Activated effector memory CD4-positive, alpha-beta T cell treated with anti-CD3 and anti-CD28 coated beads, Interleukin-2, amount 50 U/mL, for 16 hours (primary cell): ENCODE results near the gene CFAP61.
"Not testable (repeated sequence)": the region's sequence is repeated elsewhere in the genome, so short reads cannot be mapped to it uniquely, and the experiment has no call there.

Experiments
- DNase-seq: peaks from one replicate; pipeline ENCODE4 v3.0.0-alpha.2; 2020

CFAP61 gene

GRCh38 chr20:20095114-20095872 is 43.0 kb downstream of the CFAP61 start:
- DNase-seq = no peak

- DNase-seq = no peak
Measured at GRCh38 chr20:20096421-20096820, 44.1 kb downstream of the CFAP61 start.

- no peak for DNase-seq
Measured at GRCh38 chr20:20100881-20101280, 48.5 kb downstream of the CFAP61 start.

GRCh38 chr20:20102163-20102562 is 49.8 kb downstream of the CFAP61 start:
- DNase-seq = no peak

GRCh38 chr20:20102716-20103258 is 50.5 kb downstream of the CFAP61 start:
- no peak for DNase-seq

- no peak for DNase-seq
Measured at GRCh38 chr20:20103486-20103885, 51.2 kb downstream of the CFAP61 start.

- not testable (repeated sequence) for DNase-seq
Measured at GRCh38 chr20:20123187-20123586, 70.9 kb downstream of the CFAP61 start.

- no peak for DNase-seq
Measured at GRCh38 chr20:20130399-20130798, 78.1 kb downstream of the CFAP61 start.

- no peak for DNase-seq
Measured at GRCh38 chr20:20134941-20135575, 82.7 kb downstream of the CFAP61 start.

GRCh38 chr20:20136313-20136712 is 84.0 kb downstream of the CFAP61 start:
- DNase-seq = no peak

GRCh38 chr20:20137851-20138250 is 85.5 kb downstream of the CFAP61 start:
- DNase-seq = no peak

- no peak for DNase-seq
Measured at GRCh38 chr20:20138301-20139064, 86.2 kb downstream of the CFAP61 start.

- no peak for DNase-seq
Measured at GRCh38 chr20:20139403-20139802, 87.1 kb downstream of the CFAP61 start.

GRCh38 chr20:20143165-20143564 is 90.8 kb downstream of the CFAP61 start:
- no peak for DNase-seq

GRCh38 chr20:20143646-20144045 is 91.3 kb downstream of the CFAP61 start:
- no peak for DNase-seq

- DNase-seq = no peak
Measured at GRCh38 chr20:20148779-20149178, 96.4 kb downstream of the CFAP61 start.

GRCh38 chr20:20150241-20150640 is 97.9 kb downstream of the CFAP61 start:
- DNase-seq = no peak

GRCh38 chr20:20160520-20160919 is 108.2 kb downstream of the CFAP61 start:
- DNase-seq = no peak

- DNase-seq = no peak
Measured at GRCh38 chr20:20161611-20162010, 109.3 kb downstream of the CFAP61 start.

- DNase-seq = no peak
Measured at GRCh38 chr20:20167698-20168097, 115.4 kb downstream of the CFAP61 start.

GRCh38 chr20:20173254-20173653 is 120.9 kb downstream of the CFAP61 start:
- no peak for DNase-seq

- DNase-seq = no peak
Measured at GRCh38 chr20:20174089-20174835, 121.9 kb downstream of the CFAP61 start.

GRCh38 chr20:20181322-20181721 is 129.0 kb downstream of the CFAP61 start:
- DNase-seq = no peak
